ENCODE measurements around the gene EMILIN1.
"Not testable (repeated sequence)": the region's sequence is repeated elsewhere in the genome, so short reads cannot be mapped to it uniquely, and the experiment has no call there.

The EMILIN1 gene

DNA sequence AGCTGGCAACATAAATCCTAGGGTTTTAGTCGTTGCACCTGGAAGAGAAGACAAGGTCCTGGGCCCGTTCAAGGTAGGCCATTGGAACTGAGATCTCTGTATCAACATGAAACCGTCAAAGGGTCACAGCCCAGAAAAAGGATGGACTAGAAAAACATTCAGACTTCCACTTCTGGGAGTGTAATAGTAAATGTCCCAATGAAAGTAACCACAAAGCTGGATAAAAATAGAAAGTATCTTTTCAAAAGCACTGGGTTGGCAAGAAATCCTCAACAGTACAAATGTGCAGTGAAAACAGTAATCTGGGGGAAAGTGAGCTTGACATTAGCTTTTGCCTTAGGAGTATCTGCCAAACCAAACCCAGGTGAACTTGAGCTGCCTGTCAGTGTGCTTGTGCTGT is 27.6 kb downstream of the EMILIN1 start:
- DNase-seq (ENCODE audit: low read depth) = no peak
- TF ChIP-seq, protein P1, sequence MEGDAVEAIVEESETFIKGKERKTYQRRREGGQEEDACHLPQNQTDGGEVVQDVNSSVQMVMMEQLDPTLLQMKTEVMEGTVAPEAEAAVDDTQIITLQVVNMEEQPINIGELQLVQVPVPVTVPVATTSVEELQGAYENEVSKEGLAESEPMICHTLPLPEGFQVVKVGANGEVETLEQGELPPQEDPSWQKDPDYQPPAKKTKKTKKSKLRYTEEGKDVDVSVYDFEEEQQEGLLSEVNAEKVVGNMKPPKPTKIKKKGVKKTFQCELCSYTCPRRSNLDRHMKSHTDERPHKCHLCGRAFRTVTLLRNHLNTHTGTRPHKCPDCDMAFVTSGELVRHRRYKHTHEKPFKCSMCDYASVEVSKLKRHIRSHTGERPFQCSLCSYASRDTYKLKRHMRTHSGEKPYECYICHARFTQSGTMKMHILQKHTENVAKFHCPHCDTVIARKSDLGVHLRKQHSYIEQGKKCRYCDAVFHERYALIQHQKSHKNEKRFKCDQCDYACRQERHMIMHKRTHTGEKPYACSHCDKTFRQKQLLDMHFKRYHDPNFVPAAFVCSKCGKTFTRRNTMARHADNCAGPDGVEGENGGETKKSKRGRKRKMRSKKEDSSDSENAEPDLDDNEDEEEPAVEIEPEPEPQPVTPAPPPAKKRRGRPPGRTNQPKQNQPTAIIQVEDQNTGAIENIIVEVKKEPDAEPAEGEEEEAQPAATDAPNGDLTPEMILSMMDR (IDR thresholded peaks at IDR 0.05; ENCODE audit: insufficient read depth, low read depth, low read length, missing control alignments) = no peak
- H3K4me3 ChIP-seq (ENCODE audit: low read length) = no peak overlapping the region

DNA sequence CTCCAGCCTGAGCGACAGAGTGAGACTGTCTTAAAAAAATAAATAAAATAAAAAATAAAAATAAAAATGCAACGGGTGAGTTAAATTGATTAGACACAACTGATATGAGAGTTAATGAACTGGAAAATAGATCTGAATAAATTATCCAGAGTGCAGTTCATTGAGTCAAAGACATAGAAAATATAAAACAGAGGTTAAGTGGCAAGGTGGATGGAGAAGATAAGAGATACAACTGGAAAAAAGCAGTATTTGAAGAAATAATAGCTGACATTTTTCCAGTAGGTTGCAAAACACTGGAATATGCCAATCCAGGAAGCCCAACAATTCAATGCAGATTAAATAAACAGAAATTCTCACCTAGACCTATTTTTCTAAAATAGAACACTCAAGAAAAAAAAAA is 29.8 kb downstream of the EMILIN1 start:
- DNase-seq (ENCODE audit: low read depth) = no peak
- H3K4me3 ChIP-seq (ENCODE audit: low read length) = no peak overlapping the region
- TF ChIP-seq, protein P1 (IDR thresholded peaks at IDR 0.05; ENCODE audit: insufficient read depth, low read depth, low read length, missing control alignments) = no peak

DNA sequence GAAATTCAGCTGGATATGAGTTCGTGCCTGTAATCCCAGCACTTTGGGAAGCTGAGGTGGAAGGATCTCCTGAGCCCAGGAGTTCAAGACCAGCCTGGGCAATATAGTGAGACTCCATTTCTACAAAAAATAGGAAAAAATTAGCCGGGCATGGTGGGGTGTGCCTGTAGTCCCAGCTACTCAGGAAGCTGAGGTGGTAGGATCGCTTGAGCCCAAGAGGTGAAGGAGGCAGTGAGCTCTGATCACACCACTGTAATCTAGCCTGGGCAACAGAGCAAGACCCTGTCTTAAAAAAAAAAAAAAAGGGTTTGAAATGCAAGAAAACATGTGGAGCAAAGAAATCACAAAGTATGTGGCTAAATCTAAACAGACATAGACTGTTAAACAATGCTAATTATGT is 30.7 kb downstream of the EMILIN1 start:
- TF ChIP-seq, protein P1 (IDR thresholded peaks at IDR 0.05; ENCODE audit: insufficient read depth, low read depth, low read length, missing control alignments) = no peak
- DNase-seq (ENCODE audit: low read depth) = no peak
- H3K4me3 ChIP-seq (ENCODE audit: low read length) = no peak overlapping the region

DNA sequence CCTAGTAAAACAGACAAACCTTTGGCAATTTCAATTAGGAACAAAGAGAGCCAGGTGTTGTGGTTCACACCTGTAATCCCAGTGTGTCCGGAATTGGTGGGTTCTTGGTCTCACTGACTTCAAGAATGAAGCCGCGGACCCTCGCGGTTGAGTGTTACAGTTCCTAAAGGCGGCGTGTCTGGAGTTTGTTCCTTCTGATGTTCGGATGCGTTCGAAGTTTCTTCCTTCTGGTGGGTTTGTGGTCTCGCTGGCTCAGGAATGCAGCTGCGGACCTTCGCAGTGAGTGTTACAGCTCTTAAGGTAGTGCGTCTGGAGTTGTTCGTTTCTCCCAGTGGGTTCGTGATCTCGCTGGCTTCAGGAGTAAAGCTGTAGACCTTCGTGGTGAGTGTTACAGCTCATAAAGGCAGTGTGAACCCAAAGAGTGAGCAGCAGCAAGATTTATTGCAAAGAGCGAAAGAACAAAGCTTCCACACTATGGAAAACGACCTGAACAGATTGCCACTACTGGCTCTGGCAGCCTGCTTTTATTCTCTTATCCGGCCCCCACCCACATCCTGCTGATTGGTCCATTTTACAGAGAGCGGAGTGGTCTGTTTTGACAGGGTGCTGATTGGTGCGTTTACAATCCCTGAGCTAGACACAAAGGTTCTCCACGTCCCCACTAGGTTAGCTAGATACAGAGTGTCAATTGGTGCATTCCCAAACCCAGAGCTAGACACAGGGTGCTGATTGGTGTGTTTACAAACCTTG is 32.4 kb downstream of the EMILIN1 start:
- not testable (repeated sequence) for H3K4me3 ChIP-seq (ENCODE audit: low read length); DNase-seq (ENCODE audit: low read depth)

DNA sequence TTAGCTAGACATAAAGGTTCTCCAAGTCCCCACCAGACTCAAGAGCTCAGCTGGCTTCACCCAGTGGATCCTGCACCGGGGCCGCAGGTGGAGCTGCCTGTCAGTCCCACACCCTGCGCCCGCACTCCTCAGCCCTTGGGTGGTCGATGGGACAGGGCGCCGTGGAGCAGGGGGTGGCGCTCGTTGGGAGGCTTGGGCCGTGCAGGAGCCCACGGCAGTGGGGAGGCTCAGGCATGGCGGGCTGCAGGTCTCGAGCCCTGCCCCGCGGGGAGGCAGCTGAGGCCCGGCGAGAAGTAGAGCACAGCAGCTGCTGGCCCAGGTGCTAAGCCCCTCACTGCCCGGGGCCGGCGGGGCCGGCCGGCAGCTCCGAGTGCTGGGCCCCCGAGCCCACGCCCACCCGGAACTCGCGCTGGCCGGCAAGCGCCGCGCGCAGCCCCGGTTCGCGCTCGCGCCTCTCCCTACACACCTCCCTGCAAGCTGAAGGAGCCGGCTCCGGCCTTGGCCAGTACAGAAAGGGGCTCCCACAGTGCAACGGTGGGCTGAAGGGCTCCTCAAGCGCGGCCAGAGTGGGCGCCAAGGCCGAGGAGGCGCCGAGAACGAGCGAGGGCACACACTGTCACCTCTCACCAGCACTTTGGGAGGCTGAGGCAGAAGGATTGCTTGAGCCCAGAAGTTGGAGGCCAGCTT is 33.1 kb downstream of the EMILIN1 start:
- H3K4me3 ChIP-seq (ENCODE audit: low read length); DNase-seq (ENCODE audit: low read depth): not testable (repeated sequence)

DNA sequence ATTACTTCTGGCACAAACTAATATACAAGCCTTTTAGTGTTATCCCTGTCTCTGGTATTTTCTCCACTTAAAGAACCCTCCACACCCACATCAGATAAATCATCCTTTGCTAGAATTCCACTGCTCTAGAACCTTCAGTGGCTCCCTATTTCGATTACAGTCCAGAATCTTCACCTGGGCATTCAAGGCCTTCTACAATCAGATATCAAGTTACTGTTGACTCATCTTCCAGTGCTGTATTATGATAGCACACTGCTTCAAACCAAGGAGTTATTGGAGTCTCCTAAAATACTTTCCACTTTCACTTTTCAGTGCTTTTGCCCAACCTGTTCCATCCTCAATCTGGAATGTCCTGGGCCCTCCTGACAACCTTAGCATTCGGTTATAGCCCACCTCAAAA is 37.1 kb downstream of the EMILIN1 start:
- peak; percentile 16 for DNase-seq (ENCODE audit: low read depth)
- no peak overlapping the region for H3K4me3 ChIP-seq (ENCODE audit: low read length)
- TF ChIP-seq, protein P1 (IDR thresholded peaks at IDR 0.05; ENCODE audit: insufficient read depth, low read depth, low read length, missing control alignments) = no peak

DNA sequence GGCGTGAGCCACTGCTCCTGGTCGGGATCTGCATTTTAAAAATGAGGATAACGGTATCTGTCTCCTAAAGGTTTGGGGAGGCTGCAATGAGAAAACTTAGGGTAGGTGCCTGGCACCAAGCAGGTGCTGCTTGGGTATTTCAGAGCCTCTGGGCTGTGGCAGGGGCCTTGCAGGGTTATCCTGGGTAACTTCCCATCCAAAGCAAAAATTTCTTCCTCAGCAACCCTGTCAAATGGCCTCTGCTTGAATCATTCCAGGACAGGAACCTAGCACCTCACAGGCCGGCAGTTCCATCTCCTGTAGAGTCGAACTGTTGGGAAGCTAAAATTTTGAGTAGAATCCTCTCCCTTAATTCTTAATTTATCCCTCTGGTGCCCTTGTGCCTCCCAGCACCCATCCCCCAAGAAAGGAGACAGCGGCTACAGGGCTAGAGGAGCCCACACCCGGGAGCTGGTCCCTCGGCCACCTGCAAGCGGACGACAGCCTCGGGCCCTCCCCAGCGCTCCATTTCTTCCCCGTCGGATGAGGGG is 39.6 kb downstream of the EMILIN1 start:
- peak overlapping the region; percentile 52 for H3K4me3 ChIP-seq (ENCODE audit: low read length)
- TF ChIP-seq, protein P1 (IDR thresholded peaks at IDR 0.05; ENCODE audit: insufficient read depth, low read depth, low read length, missing control alignments) = no peak
- DNase-seq (ENCODE audit: low read depth) = no peak
